NCI-H345 treated with DMSO at 0.1 percent for 48 hours (cell line): ENCODE data around the gene PRAMEF10.
"Not testable (repeated sequence)": the region's sequence is repeated elsewhere in the genome, so short reads cannot be mapped to it uniquely, and the experiment has no call there.

Experiments used
- DNase-seq: peaks from one replicate; lab custom pipeline; 2025; ENCODE audit not compliant: unreplicated experiment; lab: John Stamatoyannopoulos, UW

The PRAMEF10 gene

GRCh38 chr1:12898170-12898569, at the start of gene PRAMEF10:
TSS of gene PRAMEF10 (minus strand) at chr1:12898270. CDS start at chr1:12895847, 2,423 bp downstream.
- not testable (repeated sequence) for DNase-seq

GRCh38 chr1:12947480-12947879, 49.4 kb upstream of the PRAMEF10 start, which contains the start of gene PRAMEF6:
TSS of gene PRAMEF6 (minus strand) at chr1:12947580. CDS start at chr1:12942518, 5,062 bp downstream.
- not testable (repeated sequence) for DNase-seq

- DNase-seq, result not testable (repeated sequence)
Measured at GRCh38 chr1:12924368-12924767, 26.3 kb upstream of the PRAMEF10 start.

- not testable (repeated sequence) for DNase-seq
Measured at GRCh38 chr1:12921749-12922148, 23.7 kb upstream of the PRAMEF10 start.

GRCh38 chr1:12916310-12916709, 18.2 kb upstream of the PRAMEF10 start, which contains the start of gene PRAMEF7:
TSS of gene PRAMEF7 (plus strand) at chr1:12916610. CDS start at chr1:12917693, 1,083 bp downstream.
- not testable (repeated sequence) for DNase-seq

- not testable (repeated sequence) for DNase-seq
Measured at GRCh38 chr1:12903793-12904572, 5.9 kb upstream of the PRAMEF10 start.

- DNase-seq, result not testable (repeated sequence)
Measured at GRCh38 chr1:12899186-12899585, 1.1 kb upstream of the PRAMEF10 start.

- not testable (repeated sequence) for DNase-seq
Measured at GRCh38 chr1:12886101-12886500, 12.0 kb downstream of the PRAMEF10 start, which contains the start of gene PRAMEF4. TSS of gene PRAMEF4 (minus strand) at chr1:12886201. CDS start at chr1:12883394, 2,807 bp downstream.

GRCh38 chr1:12878453-12878852, 19.6 kb downstream of the PRAMEF10 start:
- DNase-seq, result not testable (repeated sequence)

- DNase-seq, result not testable (repeated sequence)
Measured at GRCh38 chr1:12863131-12863880, 34.8 kb downstream of the PRAMEF10 start.

GRCh38 chr1:12856786-12857185, 41.3 kb downstream of the PRAMEF10 start, which contains the start of gene PRAMEF2:
TSS of gene PRAMEF2 (plus strand) at chr1:12857086. CDS start at chr1:12859010, 1,924 bp downstream.
- DNase-seq, result not testable (repeated sequence)

GRCh38 chr1:12851779-12852178, 46.3 kb downstream of the PRAMEF10 start:
- no peak for DNase-seq

GRCh38 chr1:12848620-12849019, 49.5 kb downstream of the PRAMEF10 start, which contains the start of gene HNRNPCL1:
TSS of gene HNRNPCL1 (minus strand) at chr1:12848720. CDS start at chr1:12848289, 431 bp downstream.
- not testable (repeated sequence) for DNase-seq
